Limb (tissue), 2 donors: Measurements from ENCODE around the gene GAB2.
"Not testable (repeated sequence)": the region's sequence is repeated elsewhere in the genome, so short reads cannot be mapped to it uniquely, and the experiment has no call there.

ENCODE experiments used
- DNase-seq, 2 donors: peaks; one replicate each; pipeline ENCODE4 v3.0.0-alpha.2; 2016; ENCODE audit errors: extremely low spot score in 2 of 2

Gene GAB2

GRCh38 chr11:78189851-78190250 lies 227.8 kb downstream of the GAB2 start:
- DNase-seq, result peak in 1 of 2 donors; percentile 28

GRCh38 chr11:78189174-78189724 lies 228.4 kb downstream of the GAB2 start:
- peak in 1 of 2 donors; percentile 36 for DNase-seq

DNA sequence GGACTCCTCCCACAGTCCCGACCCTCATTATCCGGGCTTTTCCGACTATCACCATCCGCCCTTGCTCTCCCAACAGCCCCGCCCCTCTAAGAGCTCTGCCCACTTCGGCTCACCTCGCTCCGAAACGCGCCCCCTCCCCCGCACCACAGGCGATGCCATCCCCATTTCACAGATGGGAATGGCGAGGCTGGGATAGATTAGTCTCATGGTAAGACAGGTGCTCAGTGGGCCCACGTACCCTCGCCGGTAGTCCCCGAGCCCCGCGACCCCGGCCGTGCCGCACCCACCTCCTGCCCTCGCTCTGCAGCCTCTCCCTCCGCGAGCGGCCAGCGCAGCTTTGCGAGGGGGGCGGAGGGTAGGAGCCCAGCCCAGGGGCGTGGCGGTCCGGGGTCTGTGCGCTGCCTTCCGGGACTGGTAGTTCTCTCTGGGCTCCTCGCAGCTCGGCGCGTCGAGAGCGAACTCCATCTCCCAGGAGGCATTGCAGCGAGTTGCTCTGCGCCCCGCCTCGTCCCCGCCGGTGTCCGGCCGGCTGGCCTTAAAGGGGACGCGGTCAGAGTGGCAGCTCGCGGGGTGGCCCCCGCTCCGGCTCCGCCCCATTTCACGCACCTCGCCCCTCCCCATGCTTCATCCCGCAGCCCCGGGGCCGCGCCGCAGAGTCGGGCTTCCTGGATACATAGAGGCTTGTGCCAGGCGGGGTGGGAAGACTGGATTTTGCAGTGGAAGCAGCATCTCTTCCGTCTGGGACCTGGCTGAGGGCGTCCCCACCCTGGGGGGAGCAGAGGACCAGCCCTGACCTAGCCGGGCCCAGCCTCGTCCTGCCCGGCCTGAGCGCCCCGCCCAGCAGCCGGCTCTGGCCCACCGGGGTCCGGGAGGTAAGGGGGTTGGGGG lies 229.1 kb downstream of the GAB2 start, which contains the start of the genes KCTD21 and USP35:
KCTD21 (minus strand) TSS at position 341 of the 888 bp plus-strand sequence. CDS start 14,072 bp downstream, outside the sequence.
USP35 (plus strand) TSS at position 634 of the 888 bp plus-strand sequence. CDS start 7,327 bp downstream, outside the sequence.
- peak; percentile 96 to 98 for DNase-seq

- DNase-seq, result no peak
Observed at GRCh38 chr11:78187366-78188285, 230.0 kb downstream of the GAB2 start.

DNA sequence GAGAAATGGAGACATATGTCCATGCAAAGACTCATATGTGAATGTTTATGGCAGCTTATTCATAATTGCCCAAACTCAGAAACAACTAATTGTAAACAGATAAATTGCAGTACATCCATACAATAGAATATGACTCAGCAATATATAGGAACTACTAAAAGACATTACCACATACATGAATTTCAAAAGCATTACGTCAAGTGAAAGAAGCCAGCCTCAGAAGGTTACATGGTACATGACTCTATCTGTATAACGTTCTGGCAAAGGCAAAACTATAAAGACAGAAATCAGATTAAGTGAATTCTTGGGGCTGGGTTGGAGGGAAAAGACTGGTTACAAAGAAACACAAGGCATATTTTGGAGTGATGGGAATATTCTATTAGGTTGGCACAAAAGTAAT lies 236.4 kb downstream of the GAB2 start:
- DNase-seq, result no peak

- no peak for DNase-seq
Observed at GRCh38 chr11:78180751-78181150, 236.9 kb downstream of the GAB2 start.

DNA sequence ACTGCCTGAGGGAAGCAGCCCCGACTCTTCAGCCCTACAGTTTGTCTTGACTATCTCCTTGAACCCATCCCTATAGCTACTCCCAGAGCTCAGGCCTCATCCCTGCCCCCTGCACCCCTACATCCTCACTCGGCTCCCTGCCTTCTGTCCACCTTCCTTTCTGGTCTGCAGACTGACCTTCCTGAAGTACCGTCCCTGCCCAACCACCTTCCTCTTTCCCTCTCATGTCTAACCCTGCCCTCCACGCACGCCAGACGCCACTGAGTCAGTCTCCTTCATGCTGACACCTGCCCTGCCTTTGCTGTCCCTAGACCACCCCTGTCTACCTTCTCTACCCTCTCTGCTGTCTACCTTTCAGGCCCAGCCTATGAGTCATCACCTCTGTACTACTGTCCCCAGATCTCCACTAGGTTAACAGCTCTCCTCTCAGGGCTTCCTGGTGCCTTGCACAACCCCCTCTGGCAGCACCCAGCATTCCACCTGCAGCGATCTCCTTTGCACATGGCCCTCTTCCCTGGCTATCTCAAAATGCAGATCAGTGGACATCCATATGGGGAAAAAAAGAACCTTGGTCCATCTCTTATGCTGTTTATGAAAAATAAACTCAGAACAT lies 238.1 kb downstream of the GAB2 start:
- DNase-seq, result no peak

- no peak for DNase-seq
Observed at GRCh38 chr11:78177216-78177615, 240.4 kb downstream of the GAB2 start.

- DNase-seq, result no peak
Observed at GRCh38 chr11:78176605-78177141, 240.9 kb downstream of the GAB2 start.

GRCh38 chr11:78175862-78176261 lies 241.8 kb downstream of the GAB2 start:
- not testable (repeated sequence) for DNase-seq

DNA sequence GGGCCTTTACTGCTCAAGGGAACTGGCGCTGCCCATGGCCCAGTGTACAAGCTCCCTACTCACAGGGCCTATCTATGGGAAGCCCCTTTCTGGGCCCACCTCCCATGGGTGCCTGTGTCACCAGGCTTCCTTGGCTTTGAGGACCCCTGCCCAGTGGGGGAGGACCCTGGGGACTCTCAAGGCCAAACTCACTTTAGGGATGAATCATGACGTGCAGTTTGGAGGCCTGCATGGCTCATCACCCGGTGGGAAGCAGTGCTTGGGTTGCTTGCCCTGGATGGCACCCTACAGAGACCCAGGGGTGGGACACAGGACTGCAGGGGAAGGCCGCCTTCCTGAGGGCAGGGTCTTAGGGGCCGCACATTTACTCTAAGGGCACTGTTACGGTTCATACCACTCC lies 245.7 kb downstream of the GAB2 start:
- no peak for DNase-seq

- no peak for DNase-seq
Observed at GRCh38 chr11:78170874-78171549, 246.6 kb downstream of the GAB2 start.

DNA sequence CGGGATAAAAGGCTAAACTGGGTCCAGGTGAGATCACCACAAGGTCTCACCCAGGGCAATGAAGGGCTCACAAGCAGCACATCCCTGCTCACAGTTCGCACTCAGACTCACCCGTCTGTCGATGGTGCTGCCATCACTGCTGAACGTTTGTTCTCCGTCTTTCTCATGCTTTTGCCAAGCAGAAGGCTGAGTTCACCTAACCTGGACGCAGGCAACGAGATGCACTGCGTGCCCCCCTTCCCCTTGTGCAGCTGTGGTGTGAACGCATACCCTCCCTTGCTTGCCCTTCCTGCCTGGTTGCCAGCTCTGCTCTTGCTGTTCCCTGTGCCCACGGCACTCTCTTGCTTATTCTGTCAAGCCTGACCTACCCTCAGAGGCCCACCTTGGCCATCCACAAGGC lies 247.2 kb downstream of the GAB2 start:
- DNase-seq, result no peak

GRCh38 chr11:78168539-78169477 lies 248.8 kb downstream of the GAB2 start:
- DNase-seq, result peak in 1 of 2 donors; percentile 47

- no peak for DNase-seq
Observed at GRCh38 chr11:78166855-78167469, 250.7 kb downstream of the GAB2 start.
